ENCODE results near the gene LHFPL5.

- TF ChIP-seq CHD2 (IDR thresholded peaks at IDR 0.05; ENCODE audit: low read length) (no peak), CTCF (IDR thresholded peaks at IDR 0.05; ENCODE audit: control extremely low read depth in 1 of 3, insufficient read depth in 1 of 3, low read depth in 1 of 3, low read length in 3 of 3) (no peak), YY1 (IDR thresholded peaks at IDR 0.05; ENCODE audit: low read depth, low read length) (no peak), EP300 (IDR thresholded peaks at IDR 0.05; ENCODE audit: borderline replicate concordance in 1 of 2, low read depth in 2 of 2, low read length in 2 of 2) (no peak), FOSL1 (IDR thresholded peaks at IDR 0.05; ENCODE audit: insufficient read depth, low read depth, low read length) (no peak), RFX5 (IDR thresholded peaks at IDR 0.05; ENCODE audit: borderline replicate concordance, low read depth, low read length) (no peak), POLR2A (IDR thresholded peaks at IDR 0.05; ENCODE audit: control extremely low read depth in 1 of 2, low read depth in 2 of 2, low read length in 2 of 2) (no peak)
These were observed 12.4 kb downstream of the LHFPL5 start for GRCh38 chr6:35817515-35817914.

All from H1 (cell line).